ENCODE results near the gene LRP8. TPM values are rescaled to one million over a fixed set of nuclear protein-coding genes. Genes with fewer than 3 reads are reported as not detected.

LRP8 gene
- total RNA-seq, 4 donors from 2014 or later = 1.8 to 3.6 (median 2.2) TPM

GRCh38 chr1:53321776-53322602 is 5.9 kb downstream of the LRP8 start:
- Histone ChIP-seq H3K4me3 (no peak overlapping the region), H3K27me3 (no peaks in the 10 kb centered on the region), H3K4me1 (peaks cover 0 to 20% (median 8%) of the 10 kb centered on the region in 3 donors), H3K27ac (no peak overlapping the region), H3K9me3 (no peaks in the 10 kb centered on the region), H3K36me3 (no peaks in the 10 kb centered on the region)
- ATAC-seq = no peak
- TF ChIP-seq POLR2AphosphoS5 (IDR thresholded peaks at IDR 0.05) = no peak
- WGBS, 2 donors (ENCODE audit: low coverage in 1 of 2) = 71 to 88% methylated on average over 2 of the region's 11 CpGs

- no peaks in the 10 kb centered on the region for H3K27me3 ChIP-seq
- ATAC-seq = no peak
- 96% methylated on average over 4 of the region's 5 CpGs; no CpG with 5 or more reads in 1 of the 2 donors for WGBS, 2 donors (ENCODE audit: low coverage in 1 of 2)
- no peak overlapping the region for H3K4me3 ChIP-seq
- TF ChIP-seq POLR2AphosphoS5 (IDR thresholded peaks at IDR 0.05) = no peak
- no peak for TF ChIP-seq CTCF (IDR thresholded peaks at IDR 0.05)
- no peak for TF ChIP-seq EP300 (IDR thresholded peaks at IDR 0.05)
- TF ChIP-seq POLR2A (IDR thresholded peaks at IDR 0.05) = no peak
- no peaks in the 10 kb centered on the region for H3K36me3 ChIP-seq
- H3K27ac ChIP-seq = no peak overlapping the region
- H3K9me3 ChIP-seq = no peaks in the 10 kb centered on the region
- H3K4me1 ChIP-seq = peaks cover 0 to 14% (median 5%) of the 10 kb centered on the region in 3 donors
Measured at GRCh38 chr1:53321366-53321765, 6.5 kb downstream of the LRP8 start.

- Histone ChIP-seq H3K36me3 (no peaks in the 10 kb centered on the region), H3K27ac (no peak overlapping the region), H3K27me3 (no peaks in the 10 kb centered on the region), H3K4me1 (peaks cover 0 to 7% (median 3%) of the 10 kb centered on the region in 3 donors), H3K9me3 (no peaks in the 10 kb centered on the region), H3K4me3 (no peak overlapping the region)
- ATAC-seq = no peak
- no peak for TF ChIP-seq POLR2AphosphoS5 (IDR thresholded peaks at IDR 0.05)
- no peak for TF ChIP-seq EP300 (IDR thresholded peaks at IDR 0.05)
- no peak for TF ChIP-seq POLR2A (IDR thresholded peaks at IDR 0.05)
- TF ChIP-seq CTCF (IDR thresholded peaks at IDR 0.05) = no peak
- no CpG with 5 or more reads among the region's 7 CpGs for WGBS, 2 donors (ENCODE audit: low coverage in 1 of 2)
Measured at GRCh38 chr1:53320646-53321045, 7.2 kb downstream of the LRP8 start.

GRCh38 chr1:53319296-53320101 is 8.4 kb downstream of the LRP8 start:
- WGBS, 2 donors (ENCODE audit: low coverage in 1 of 2) = 82 to 98% methylated on average over 4 to 8 of the region's 20 CpGs
- Histone ChIP-seq H3K9me3 (no peaks in the 10 kb centered on the region), H3K27ac (no peak overlapping the region), H3K36me3 (no peaks in the 10 kb centered on the region), H3K4me3 (no peak overlapping the region), H3K27me3 (no peaks in the 10 kb centered on the region), H3K4me1 (no peaks in the 10 kb centered on the region)
- ATAC-seq = no peak
- TF ChIP-seq CTCF (IDR thresholded peaks at IDR 0.05) = no peak
- no peak for TF ChIP-seq POLR2A (IDR thresholded peaks at IDR 0.05)

GRCh38 chr1:53317646-53318539 is 10.0 kb downstream of the LRP8 start:
- Histone ChIP-seq H3K27me3 (no peaks in the 10 kb centered on the region), H3K9me3 (no peaks in the 10 kb centered on the region), H3K4me1 (no peaks in the 10 kb centered on the region), H3K27ac (no peak overlapping the region), H3K4me3 (no peak overlapping the region), H3K36me3 (no peaks in the 10 kb centered on the region)
- no peak for ATAC-seq
- TF ChIP-seq POLR2A (IDR thresholded peaks at IDR 0.05) = no peak
- 93 to 95% methylated on average over 6 to 7 of the region's 13 CpGs for WGBS, 2 donors (ENCODE audit: low coverage in 1 of 2)

Measured in gastroesophageal sphincter (tissue), 4 donors.